ELR (cell line): ENCODE data around the gene CEP57L1.
A peak's percentile ranks its signal among the peaks of the same experiment; 100 is the strongest.

Experiments
- DNase-seq: peaks from one replicate; pipeline ENCODE4 v3.0.0-alpha.2; 2015; ENCODE audit warnings: low read depth

CEP57L1 gene

GRCh38 chr6:109095036-109095834, at the start of gene CEP57L1:
TSS of gene CEP57L1 (plus strand) at chr6:109095507. CDS start at chr6:109145222, 49,715 bp downstream.
- peak; percentile 97 for DNase-seq

- DNase-seq = no peak
These were observed 47.1 kb upstream of the CEP57L1 start for GRCh38 chr6:109048176-109048575.

- no peak for DNase-seq
These were observed 46.5 kb upstream of the CEP57L1 start for GRCh38 chr6:109048670-109049415.

GRCh38 chr6:109050012-109050411, 45.3 kb upstream of the CEP57L1 start:
- DNase-seq = no peak

- no peak for DNase-seq
These were observed 44.7 kb upstream of the CEP57L1 start for GRCh38 chr6:109050447-109051102.

GRCh38 chr6:109051301-109052017, 43.8 kb upstream of the CEP57L1 start:
- peak; percentile 7 for DNase-seq

- no peak for DNase-seq
These were observed 43.2 kb upstream of the CEP57L1 start for GRCh38 chr6:109052018-109052651.

GRCh38 chr6:109052852-109053251, 42.5 kb upstream of the CEP57L1 start:
- DNase-seq = no peak

- DNase-seq = no peak
These were observed 42.0 kb upstream of the CEP57L1 start for GRCh38 chr6:109053336-109053735.

- no peak for DNase-seq
These were observed 39.5 kb upstream of the CEP57L1 start for GRCh38 chr6:109055771-109056235.

GRCh38 chr6:109056661-109057060, 38.6 kb upstream of the CEP57L1 start:
- no peak for DNase-seq

GRCh38 chr6:109058620-109059019, 36.7 kb upstream of the CEP57L1 start:
- DNase-seq = no peak

- DNase-seq = no peak
These were observed 36.2 kb upstream of the CEP57L1 start for GRCh38 chr6:109059153-109059552.

- peak; percentile 40 for DNase-seq
These were observed 35.7 kb upstream of the CEP57L1 start for GRCh38 chr6:109059571-109060021.

GRCh38 chr6:109060571-109060970, 34.7 kb upstream of the CEP57L1 start:
- no peak for DNase-seq

GRCh38 chr6:109062216-109062615, 33.1 kb upstream of the CEP57L1 start:
- DNase-seq = no peak

GRCh38 chr6:109062767-109063352, 32.4 kb upstream of the CEP57L1 start:
- DNase-seq = no peak

- no peak for DNase-seq
These were observed 25.6 kb upstream of the CEP57L1 start for GRCh38 chr6:109069746-109070145.

GRCh38 chr6:109071125-109071917, 24.0 kb upstream of the CEP57L1 start:
- DNase-seq = no peak
